Keratinocyte (primary cell): Measurements from ENCODE around the gene DZIP1L.

Experiments
- CTCF ChIP-seq, 3 experiments: IDR thresholded peaks in 1 of 3; conservative IDR thresholded peaks in 1 of 3; optimal IDR thresholded peaks in 1 of 3; 2 replicates in 2 of 3; 3 replicates in 1 of 3; pipeline versions ENCODE3 to v1.5.1; 2011; ENCODE audit warnings: low read length in 3 of 3, mild to moderate bottlenecking in 3 of 3, moderate library complexity in 2 of 3, control low read depth in 1 of 3, inconsistent platforms in 1 of 3; ENCODE audit not compliant: insufficient read depth in 2 of 3; ENCODE audit errors: extremely low read depth in 1 of 3
- EZH2 ChIP-seq: IDR thresholded peaks from one replicate; pipeline ENCODE4 v1.6.1; 2012; ENCODE audit warnings: inconsistent platforms, mild to moderate bottlenecking, low read length, moderate library complexity

GRCh38 chr3:138132239-138132638, 16.8 kb upstream of the DZIP1L start, which contains the start of gene A4GNT:
- TF ChIP-seq CTCF (optimal IDR thresholded peaks at IDR 0.05 in 1 of 3, IDR thresholded peaks at IDR 0.05 in 1 of 3, conservative IDR thresholded peaks at IDR 0.05 in 1 of 3; ENCODE audit: extremely low read depth in 1 of 3, insufficient read depth in 2 of 3, low read length in 3 of 3) = no peak
- TF ChIP-seq EZH2 = no peak
